HepG2 (cell line): Measurements from ENCODE around the gene EPN2. TPM values are rescaled to one million over a fixed set of nuclear protein-coding genes. Genes with fewer than 3 reads are reported as not detected.

Experiments used
- AHDC1 ChIP-seq: sonication (generic); formaldehyde crosslinking; IDR thresholded peaks from 2 replicates; pipeline ENCODE4 v1.5.1; 2020; ENCODE audit warnings: mild to moderate bottlenecking, missing genetic modification reagents, borderline replicate concordance
- ARNT ChIP-seq: fragments of 450-650 bp; IDR thresholded peaks from 2 replicates; pipeline ENCODE4 v1.6.1; 2017
- EZH2 ChIP-seq: conservative IDR thresholded peaks from 2 replicates; pipeline ENCODE4 v1.6.1; 2012; ENCODE audit warnings: mild to moderate bottlenecking, low read depth, low read length, moderate library complexity
- HOMEZ ChIP-seq: IDR thresholded peaks from 2 replicates; pipeline ENCODE4 v1.6.1; 2016; ENCODE audit warnings: low read depth
- MLX ChIP-seq: IDR thresholded peaks from 2 replicates; pipeline ENCODE4 v1.6.1; 2016
- NCOA1 ChIP-seq: sonication (generic); formaldehyde crosslinking; IDR thresholded peaks from 2 replicates; pipeline ENCODE4 v1.9.0; 2021; ENCODE audit warnings: missing genetic modification reagents
- PCBP2 ChIP-seq: fragments of 200-400 bp; formaldehyde crosslinking; optimal IDR thresholded peaks from 2 replicates; pipeline ENCODE3; 2018; ENCODE audit warnings: low read length, low read depth; ENCODE audit not compliant: poor library complexity, severe bottlenecking
- RARA ChIP-seq: IDR thresholded peaks from 2 replicates; pipeline ENCODE4 v1.6.1; 2016; ENCODE audit warnings: missing genetic modification reagents, missing compliant biosample characterization
- ZIK1 ChIP-seq: sonication (generic); formaldehyde crosslinking; IDR thresholded peaks from 2 replicates; pipeline ENCODE4 v1.5.0; 2020; ENCODE audit warnings: mild to moderate bottlenecking, low read depth, missing genetic modification reagents, borderline replicate concordance
- ZNF225 ChIP-seq: sonication (generic); formaldehyde crosslinking; IDR thresholded peaks from 2 replicates; pipeline ENCODE4 v1.4.0; 2020; ENCODE audit warnings: mild to moderate bottlenecking, missing genetic modification reagents
- ZNF607 ChIP-seq: sonication (generic); formaldehyde crosslinking; IDR thresholded peaks from 2 replicates; pipeline ENCODE4 v1.5.1; 2020; ENCODE audit warnings: missing genetic modification reagents, mild to moderate bottlenecking, borderline replicate concordance
- ZNF609 ChIP-seq: sonication (generic); formaldehyde crosslinking; IDR thresholded peaks from 2 replicates; pipeline ENCODE4 v1.4.0; 2020; ENCODE audit warnings: mild to moderate bottlenecking, missing genetic modification reagents, borderline replicate concordance
- ZNF614 ChIP-seq: IDR thresholded peaks from 2 replicates; pipeline ENCODE4 v1.6.1; 2018; ENCODE audit warnings: missing biosample characterization, missing genetic modification reagents, inconsistent platforms, borderline replicate concordance
- ZNF616 ChIP-seq: sonication (generic); formaldehyde crosslinking; IDR thresholded peaks from 2 replicates; pipeline ENCODE4 v1.5.0; 2020; ENCODE audit warnings: low read depth, mild to moderate bottlenecking, missing genetic modification reagents
- ZNF850 ChIP-seq: sonication (generic); formaldehyde crosslinking; conservative IDR thresholded peaks from 2 replicates; pipeline ENCODE4 v1.9.0; 2021; ENCODE audit warnings: mild to moderate bottlenecking, missing genetic modification reagents
- polyA plus RNA-seq, 8 experiments: library from polyadenylated mRNA; depleted of rRNA in 3 of 8; stranded (reverse) in 7 of 8; unstranded in 1 of 8; fragments of >200 nt; fragmentation: Illumina TruSeq in 4 of 8; extraction: Trizol in 4 of 8; gene quantifications; 2 replicates each; pipeline versions ENCODE4 v1.2.1 to v1.2.3, GENCODE V29; 2011 to 2016; ENCODE audit warnings: low read depth in 4 of 8, missing spikeins in 1 of 8, mixed read lengths in 1 of 8; ENCODE audit not compliant: insufficient read depth in 1 of 8
- total RNA-seq, 5 experiments: library from RNA; depleted of rRNA; stranded (reverse); fragments of >200 nt; fragmentation: Illumina TruSeq; extraction: Trizol; gene quantifications; 2 replicates each; pipeline ENCODE4 v1.2.3, GENCODE V29; 2016; ENCODE audit warnings: low read depth in 1 of 5

The EPN2 gene
- total and polyA plus RNA-seq, 2 of the 13 experiments (the other 11 are each of a cell fraction or from before 2014, with no cell fraction given), result 7.8 to 19.2 TPM

- TF ChIP-seq ZNF609 (CRISPR knock-in tag) (peak; percentile 56; the same call in 1 of the 2 replicates), ZNF850 (no peak), ZNF225 (no peak), ZNF607 (CRISPR knock-in tag) (peak; percentile 69; the same call in 1 of the 2 replicates), ZNF616 (CRISPR knock-in tag) (0 out of 2 replicates have a peak, but pooled peaks have one; percentile 28), EZH2 (no peak), PCBP2 (no peak), NCOA1 (no peak), ZIK1 (CRISPR knock-in tag) (peak; percentile 39; the same call in 1 of the 2 replicates), ZNF614 (CRISPR knock-in tag) (peak; percentile 34; the same call in 1 of the 2 replicates), MLX (CRISPR knock-in tag) (no peak), AHDC1 (0 out of 2 replicates have a peak, but pooled peaks have one; percentile 38), RARA (CRISPR knock-in tag) (0 out of 2 replicates have a peak, but pooled peaks have one; percentile 18), HOMEZ (CRISPR knock-in tag) (no peak), ARNT (no peak)
Observed at GRCh38 chr17:19377602-19378415, 140.6 kb downstream of the EPN2 start (continued).
